Peyer's patch (tissue), 4 donors: ENCODE measurements around the gene NPDC1.

Source experiments
- POLR2A ChIP-seq, 2 donors: fragments of 450-650 bp; IDR thresholded peaks; one replicate each; pipeline ENCODE4 v1.5.1; 2017; ENCODE audit warnings: antibody characterized with exemption in 2 of 2, mild to moderate bottlenecking in 2 of 2, moderate library complexity in 2 of 2
- TF ChIP-seq, protein P1 (sequence below), 6 experiments: fragments of 450-650 bp in 4 of 6; fragments of 200-600 bp in 2 of 6; sonication (generic) in 1 of 6; IDR thresholded peaks; one replicate each; pipeline ENCODE4 v1.5.1; 2017 to 2019; ENCODE audit warnings: antibody characterized with exemption in 6 of 6, mild to moderate bottlenecking in 3 of 6, moderate library complexity in 1 of 6

DNA sequence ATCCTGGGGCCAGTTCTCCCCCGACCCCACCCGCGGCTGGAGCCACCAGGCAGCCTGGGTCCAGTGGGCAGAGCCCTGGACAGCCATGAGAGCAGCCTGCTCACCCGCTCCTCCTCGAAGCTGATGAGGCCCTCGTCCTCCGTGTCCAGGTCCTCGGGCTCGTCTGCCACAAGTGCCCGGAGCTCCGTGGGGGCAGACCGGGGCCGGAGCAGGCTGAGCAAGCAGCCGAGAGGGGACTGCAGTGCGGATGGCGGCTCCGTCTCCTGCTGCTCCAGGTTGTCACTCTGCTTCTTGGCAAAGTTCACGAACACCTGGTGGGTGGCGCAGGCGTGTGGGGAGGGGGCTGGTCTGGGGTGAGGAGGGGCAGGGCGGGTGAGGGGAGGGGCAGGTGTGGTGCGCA, 37.7 kb downstream of the NPDC1 start:
- TF ChIP-seq, protein P1, sequence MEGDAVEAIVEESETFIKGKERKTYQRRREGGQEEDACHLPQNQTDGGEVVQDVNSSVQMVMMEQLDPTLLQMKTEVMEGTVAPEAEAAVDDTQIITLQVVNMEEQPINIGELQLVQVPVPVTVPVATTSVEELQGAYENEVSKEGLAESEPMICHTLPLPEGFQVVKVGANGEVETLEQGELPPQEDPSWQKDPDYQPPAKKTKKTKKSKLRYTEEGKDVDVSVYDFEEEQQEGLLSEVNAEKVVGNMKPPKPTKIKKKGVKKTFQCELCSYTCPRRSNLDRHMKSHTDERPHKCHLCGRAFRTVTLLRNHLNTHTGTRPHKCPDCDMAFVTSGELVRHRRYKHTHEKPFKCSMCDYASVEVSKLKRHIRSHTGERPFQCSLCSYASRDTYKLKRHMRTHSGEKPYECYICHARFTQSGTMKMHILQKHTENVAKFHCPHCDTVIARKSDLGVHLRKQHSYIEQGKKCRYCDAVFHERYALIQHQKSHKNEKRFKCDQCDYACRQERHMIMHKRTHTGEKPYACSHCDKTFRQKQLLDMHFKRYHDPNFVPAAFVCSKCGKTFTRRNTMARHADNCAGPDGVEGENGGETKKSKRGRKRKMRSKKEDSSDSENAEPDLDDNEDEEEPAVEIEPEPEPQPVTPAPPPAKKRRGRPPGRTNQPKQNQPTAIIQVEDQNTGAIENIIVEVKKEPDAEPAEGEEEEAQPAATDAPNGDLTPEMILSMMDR (IDR thresholded peaks at IDR 0.05) = no peak
- no peak for TF ChIP-seq POLR2A (IDR thresholded peaks at IDR 0.05)
